Cardiac fibroblast (primary cell): ENCODE measurements around the gene CRTAC1.
"Not testable (repeated sequence)": the region's sequence is repeated elsewhere in the genome, so short reads cannot be mapped to it uniquely, and the experiment has no call there.

Experiments used
- DNase-seq, 2 donors: peaks; one replicate each; pipeline versions ENCODE4 v3.0.0 to v3.0.0-alpha.2; 2010; ENCODE audit warnings: low read depth in 2 of 2
- H3K4me3 ChIP-seq, 2 donors: replicated peaks in 1 of 2; 1 replicate in 1 of 2; 2 replicates in 1 of 2; pipeline ENCODE4 v1.5.1; 2011; ENCODE audit warnings: low read depth in 2 of 2, low read length in 2 of 2, mild to moderate bottlenecking in 2 of 2, moderate library complexity in 1 of 2
- CTCF ChIP-seq: IDR thresholded peaks from one replicate; pipeline ENCODE4 v1.5.1; 2011; ENCODE audit warnings: low read depth, mild to moderate bottlenecking, low read length, inconsistent platforms

CRTAC1 gene

GRCh38 chr10:97851341-97852001 lies 178.9 kb downstream of the CRTAC1 start:
- no peak for TF ChIP-seq CTCF
- no peak for DNase-seq
- H3K4me3 ChIP-seq = no peak overlapping the region

GRCh38 chr10:97850446-97850845 lies 180.0 kb downstream of the CRTAC1 start:
- TF ChIP-seq CTCF = no peak
- DNase-seq = no peak
- H3K4me3 ChIP-seq = no peak overlapping the region

- TF ChIP-seq CTCF = no peak
- peak within 1 kb of the TSS; percentile 31 to 38 for H3K4me3 ChIP-seq
- peak in 1 of 2 donors; percentile 26 for DNase-seq
Observed at GRCh38 chr10:97849687-97850402, 180.6 kb downstream of the CRTAC1 start, which contains the start of gene GOLGA7B. GOLGA7B (plus strand) TSS chr10:97849843; CDS start chr10:97850304, 461 bp downstream.

- no peak for TF ChIP-seq CTCF
- DNase-seq = no peak
Observed at GRCh38 chr10:97849103-97849686, 181.2 kb downstream of the CRTAC1 start.

GRCh38 chr10:97844678-97845077 lies 185.7 kb downstream of the CRTAC1 start:
- H3K4me3 ChIP-seq = no peak overlapping the region
- DNase-seq = no peak
- no peak for TF ChIP-seq CTCF

More at GRCh38 chr10:97849103-97849686, 181.2 kb downstream of the CRTAC1 start:
- H3K4me3 ChIP-seq = peak overlapping the region; percentile 31 to 38

- DNase-seq = not testable (repeated sequence)
Observed at GRCh38 chr10:97843972-97844371, 186.4 kb downstream of the CRTAC1 start.

GRCh38 chr10:97843281-97843671 lies 187.1 kb downstream of the CRTAC1 start:
- no peak for DNase-seq
- TF ChIP-seq CTCF = no peak
- no peak overlapping the region for H3K4me3 ChIP-seq

More at GRCh38 chr10:97843972-97844371, 186.4 kb downstream of the CRTAC1 start:
- H3K4me3 ChIP-seq = not testable (repeated sequence)
